ENCODE results near the gene PCDH9.

PCDH9 gene

GRCh38 chr13:66933994-66934393 lies 296.1 kb downstream of the PCDH9 start:
- no peak for DNase-seq (ENCODE audit: low read depth, low spot score)
- ChIA-PET POLR2A (no interaction called here), CTCF (no interaction called here)
- no peak overlapping the region for H3K4me3 ChIP-seq (ENCODE audit: low read depth, low read length)
- no peak for TF ChIP-seq CTCF (IDR thresholded peaks at IDR 0.05; ENCODE audit: insufficient read depth, low read length, missing control alignments)

GRCh38 chr13:66933527-66933926 lies 296.6 kb downstream of the PCDH9 start:
- no peak overlapping the region for H3K4me3 ChIP-seq (ENCODE audit: low read depth, low read length)
- DNase-seq (ENCODE audit: low read depth, low spot score) = no peak
- ChIA-PET POLR2A (no interaction called here), CTCF (no interaction called here)
- TF ChIP-seq CTCF (IDR thresholded peaks at IDR 0.05; ENCODE audit: insufficient read depth, low read length, missing control alignments) = no peak

GRCh38 chr13:66927562-66927961 lies 302.6 kb downstream of the PCDH9 start:
- no peak for DNase-seq (ENCODE audit: low read depth, low spot score)
- ChIA-PET POLR2A (no interaction called here), CTCF (interaction anchor here (1.1 kb wide), 1 partner anchor 24 kb away, joined by 3 read pairs; no protein-coding TSS in a partner anchor)
- no peak overlapping the region for H3K4me3 ChIP-seq (ENCODE audit: low read depth, low read length)
- TF ChIP-seq CTCF (IDR thresholded peaks at IDR 0.05; ENCODE audit: insufficient read depth, low read length, missing control alignments) = no peak

GRCh38 chr13:66926851-66927524 lies 303.1 kb downstream of the PCDH9 start:
- ChIA-PET CTCF (interaction anchor here (1.1 kb wide), 1 partner anchor 23 kb away, joined by 3 read pairs; no protein-coding TSS in a partner anchor), POLR2A (no interaction called here)
- H3K4me3 ChIP-seq (ENCODE audit: low read depth, low read length) = no peak overlapping the region
- DNase-seq (ENCODE audit: low read depth, low spot score) = no peak
- TF ChIP-seq CTCF (IDR thresholded peaks at IDR 0.05; ENCODE audit: insufficient read depth, low read length, missing control alignments) = no peak

GRCh38 chr13:66926200-66926850 lies 303.8 kb downstream of the PCDH9 start:
- ChIA-PET POLR2A (no interaction called here), CTCF (no interaction called here)
- H3K4me3 ChIP-seq (ENCODE audit: low read depth, low read length) = no peak overlapping the region
- no peak for DNase-seq (ENCODE audit: low read depth, low spot score)
- TF ChIP-seq CTCF (IDR thresholded peaks at IDR 0.05; ENCODE audit: insufficient read depth, low read length, missing control alignments) = no peak

- no peak overlapping the region for H3K4me3 ChIP-seq (ENCODE audit: low read depth, low read length)
- TF ChIP-seq CTCF (IDR thresholded peaks at IDR 0.05; ENCODE audit: insufficient read depth, low read length, missing control alignments) = no peak
- DNase-seq (ENCODE audit: low read depth, low spot score) = no peak
- POLR2A ChIA-PET = no interaction called here
- CTCF ChIA-PET = interaction anchor here (1.3 kb wide), 1 partner anchor 72 kb away, joined by 3 read pairs; no protein-coding TSS in a partner anchor
These were observed 307.7 kb downstream of the PCDH9 start for GRCh38 chr13:66922444-66922843.
